HG02610 (cell line): Measurements from ENCODE around the gene ACSF3.
"Not testable (repeated sequence)": the region's sequence is repeated elsewhere in the genome, so short reads cannot be mapped to it uniquely, and the experiment has no call there.

ENCODE experiments used
- ATAC-seq: cut with Tn5 transposase; IDR thresholded peaks from one replicate; pipeline ENCODE4 v1.9.1; 2021; ENCODE audit warnings: mild to moderate bottlenecking, moderate library complexity; ENCODE audit not compliant: unreplicated experiment

ACSF3 gene

GRCh38 chr16:89187032-89187769 lies 93.5 kb downstream of the ACSF3 start:
- no peak for ATAC-seq

- ATAC-seq: no peak
These were observed 94.2 kb downstream of the ACSF3 start for GRCh38 chr16:89187770-89188392.

- ATAC-seq: not testable (repeated sequence)
These were observed 95.1 kb downstream of the ACSF3 start for GRCh38 chr16:89188471-89189357.

GRCh38 chr16:89189358-89190025 lies 95.8 kb downstream of the ACSF3 start:
- no peak for ATAC-seq

GRCh38 chr16:89190150-89190958 lies 96.7 kb downstream of the ACSF3 start:
- no peak for ATAC-seq

- no peak for ATAC-seq
These were observed 97.6 kb downstream of the ACSF3 start for GRCh38 chr16:89191033-89191900.

GRCh38 chr16:89191901-89192185 lies 98.2 kb downstream of the ACSF3 start:
- ATAC-seq: no peak

- ATAC-seq: not testable (repeated sequence)
These were observed 98.7 kb downstream of the ACSF3 start for GRCh38 chr16:89192186-89192955.

- no peak for ATAC-seq
These were observed 99.4 kb downstream of the ACSF3 start for GRCh38 chr16:89192956-89193575.

- ATAC-seq: no peak
These were observed 100.1 kb downstream of the ACSF3 start for GRCh38 chr16:89193576-89194293.

GRCh38 chr16:89194340-89195311 lies 101.0 kb downstream of the ACSF3 start:
- no peak for ATAC-seq

GRCh38 chr16:89195521-89196171 lies 102.0 kb downstream of the ACSF3 start:
- ATAC-seq: no peak

GRCh38 chr16:89197033-89197632 lies 103.5 kb downstream of the ACSF3 start:
- no peak for ATAC-seq

GRCh38 chr16:89197633-89198416 lies 104.2 kb downstream of the ACSF3 start:
- ATAC-seq: no peak
